Measurements from ENCODE around the gene MTAP. TPM values are rescaled to one million over a fixed set of nuclear protein-coding genes. Genes with fewer than 3 reads are reported as not detected.
"Not testable (repeated sequence)": the region's sequence is repeated elsewhere in the genome, so short reads cannot be mapped to it uniquely, and the experiment has no call there.

Gene MTAP
- total RNA-seq, 1 donor from 2014 or later = 22.4 TPM

DNA sequence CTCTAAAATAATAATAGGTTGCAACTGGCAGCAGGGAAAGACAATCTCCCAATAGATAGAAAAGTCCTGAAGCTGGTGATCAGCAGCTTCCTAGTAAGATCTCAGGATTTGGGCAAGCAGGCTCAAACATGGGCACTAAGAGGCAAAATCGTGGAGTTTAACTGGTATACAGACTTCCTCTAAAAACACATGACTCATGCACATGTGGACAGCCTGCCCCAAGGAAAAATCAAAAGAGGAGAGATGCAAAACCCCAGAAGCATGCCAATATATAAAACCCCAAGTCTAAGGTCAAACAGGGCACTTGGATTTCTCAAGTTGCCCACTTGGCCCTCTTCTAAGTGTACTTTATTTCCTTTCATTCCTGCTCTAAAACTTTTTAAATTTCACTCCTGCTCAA is 129.0 kb downstream of the MTAP start:
- Histone ChIP-seq H3K4me1 (ENCODE audit: control insufficient read depth in 3 of 3, insufficient read depth in 3 of 3, low read length in 3 of 3) (no peaks in the 10 kb centered on the region), H3K36me3 (ENCODE audit: control insufficient read depth in 3 of 3, insufficient read depth in 3 of 3, low read length in 3 of 3) (peaks cover 0 to 7% (median 3%) of the 10 kb centered on the region in 3 donors)

DNA sequence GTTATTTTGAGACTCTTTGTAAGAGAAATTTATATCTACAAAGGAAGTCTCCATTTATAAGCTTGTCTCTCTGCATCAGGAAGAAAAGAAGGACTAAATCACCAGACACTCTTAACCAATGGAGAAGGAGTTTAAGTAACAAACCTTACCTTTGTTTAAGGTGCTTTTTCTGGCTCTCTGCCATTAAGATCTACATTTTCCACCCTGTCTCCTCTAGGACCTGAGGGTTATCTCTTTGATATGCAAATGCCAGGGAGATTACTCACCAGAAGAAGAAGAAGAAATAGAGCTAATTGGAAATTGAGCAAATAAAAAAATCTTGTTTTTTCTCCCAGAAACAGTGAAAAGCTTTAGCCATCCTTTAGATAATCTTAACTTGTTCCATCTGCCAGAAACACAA is 130.8 kb downstream of the MTAP start:
- no peaks in the 10 kb centered on the region for H3K27me3 ChIP-seq (ENCODE audit: control insufficient read depth in 3 of 3, insufficient read depth in 3 of 3, low read length in 3 of 3)
- peaks cover 0 to 7% (median 3%) of the 10 kb centered on the region in 3 donors for H3K36me3 ChIP-seq (ENCODE audit: control insufficient read depth in 3 of 3, insufficient read depth in 3 of 3, low read length in 3 of 3)
- H3K4me3 ChIP-seq (ENCODE audit: low read length in 3 of 3) = no peak overlapping the region
- H3K9me3 ChIP-seq (ENCODE audit: control insufficient read depth in 3 of 3, low read length in 3 of 3) = no peaks in the 10 kb centered on the region
- no peak overlapping the region for H3K9ac ChIP-seq (ENCODE audit: low read depth in 1 of 3, low read length in 3 of 3)
- no peak overlapping the region for H3K27ac ChIP-seq (ENCODE audit: low read depth, low read length)
- H3K4me1 ChIP-seq (ENCODE audit: control insufficient read depth in 3 of 3, insufficient read depth in 3 of 3, low read length in 3 of 3) = no peaks in the 10 kb centered on the region

More for the DNA sequence above, 129.0 kb downstream of the MTAP start:
- Histone ChIP-seq H3K9ac (ENCODE audit: low read depth in 1 of 3, low read length in 3 of 3) (no peak overlapping the region), H3K27me3 (ENCODE audit: control insufficient read depth in 3 of 3, insufficient read depth in 3 of 3, low read length in 3 of 3) (no peaks in the 10 kb centered on the region), H3K9me3 (ENCODE audit: control insufficient read depth in 3 of 3, low read length in 3 of 3) (no peaks in the 10 kb centered on the region), H3K4me3 (ENCODE audit: low read length in 3 of 3) (no peak overlapping the region), H3K27ac (ENCODE audit: low read depth, low read length) (no peak overlapping the region)

DNA sequence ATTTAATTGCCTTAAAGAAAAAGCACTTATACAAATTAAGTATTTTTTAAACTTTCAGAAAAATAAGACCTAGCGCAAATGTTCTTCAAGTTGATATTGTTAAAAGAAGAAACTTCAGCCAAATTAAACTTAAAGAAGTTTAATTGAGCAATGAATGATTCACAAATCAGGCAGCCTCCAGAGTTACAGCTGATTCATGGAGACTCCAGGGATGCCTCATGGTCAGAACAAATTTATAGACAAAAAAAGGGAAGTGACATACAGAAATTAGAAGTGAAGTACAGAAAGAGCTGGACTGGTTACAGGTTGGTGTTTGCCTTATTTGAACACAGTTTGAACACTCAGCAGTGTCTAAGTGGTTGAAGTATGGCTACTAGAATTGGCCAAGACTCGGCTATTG is 131.4 kb downstream of the MTAP start:
- peaks cover 0 to 7% (median 3%) of the 10 kb centered on the region in 3 donors for H3K36me3 ChIP-seq (ENCODE audit: control insufficient read depth in 3 of 3, insufficient read depth in 3 of 3, low read length in 3 of 3)
- H3K27me3 ChIP-seq (ENCODE audit: control insufficient read depth in 3 of 3, insufficient read depth in 3 of 3, low read length in 3 of 3) = no peaks in the 10 kb centered on the region
- H3K9ac ChIP-seq (ENCODE audit: low read depth in 1 of 3, low read length in 3 of 3) = no peak overlapping the region
- no peak overlapping the region for H3K27ac ChIP-seq (ENCODE audit: low read depth, low read length)
- no peak overlapping the region for H3K4me3 ChIP-seq (ENCODE audit: low read length in 3 of 3)
- H3K9me3 ChIP-seq (ENCODE audit: control insufficient read depth in 3 of 3, low read length in 3 of 3) = no peaks in the 10 kb centered on the region
- no peaks in the 10 kb centered on the region for H3K4me1 ChIP-seq (ENCODE audit: control insufficient read depth in 3 of 3, insufficient read depth in 3 of 3, low read length in 3 of 3)

DNA sequence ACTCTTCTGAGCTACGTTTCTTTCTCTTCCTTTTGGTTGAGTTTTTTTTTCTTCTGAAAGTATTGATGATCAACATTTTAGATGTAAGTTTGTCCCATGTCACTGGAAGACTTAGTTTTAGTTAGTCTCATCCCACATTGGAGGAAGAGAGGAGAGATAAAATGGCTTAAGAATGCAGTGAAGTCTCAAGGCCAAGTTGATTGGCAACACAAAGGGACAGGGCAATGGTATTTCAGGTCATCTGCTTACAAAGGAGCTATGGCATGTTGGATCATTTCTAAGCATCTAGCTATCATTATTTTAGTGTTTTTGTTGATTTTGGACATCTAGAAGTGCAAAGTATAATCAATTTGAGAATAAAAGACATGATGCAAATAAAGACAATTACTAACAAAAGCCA is 133.2 kb downstream of the MTAP start:
- Histone ChIP-seq H3K9me3 (ENCODE audit: control insufficient read depth in 3 of 3, low read length in 3 of 3) (no peaks in the 10 kb centered on the region), H3K4me3 (ENCODE audit: low read length in 3 of 3) (no peak overlapping the region), H3K27me3 (ENCODE audit: control insufficient read depth in 3 of 3, insufficient read depth in 3 of 3, low read length in 3 of 3) (no peaks in the 10 kb centered on the region), H3K9ac (ENCODE audit: low read depth in 1 of 3, low read length in 3 of 3) (no peak overlapping the region), H3K4me1 (ENCODE audit: control insufficient read depth in 3 of 3, insufficient read depth in 3 of 3, low read length in 3 of 3) (no peaks in the 10 kb centered on the region), H3K36me3 (ENCODE audit: control insufficient read depth in 3 of 3, insufficient read depth in 3 of 3, low read length in 3 of 3) (peaks cover 0 to 7% (median 3%) of the 10 kb centered on the region in 3 donors), H3K27ac (ENCODE audit: low read depth, low read length) (no peak overlapping the region)

DNA sequence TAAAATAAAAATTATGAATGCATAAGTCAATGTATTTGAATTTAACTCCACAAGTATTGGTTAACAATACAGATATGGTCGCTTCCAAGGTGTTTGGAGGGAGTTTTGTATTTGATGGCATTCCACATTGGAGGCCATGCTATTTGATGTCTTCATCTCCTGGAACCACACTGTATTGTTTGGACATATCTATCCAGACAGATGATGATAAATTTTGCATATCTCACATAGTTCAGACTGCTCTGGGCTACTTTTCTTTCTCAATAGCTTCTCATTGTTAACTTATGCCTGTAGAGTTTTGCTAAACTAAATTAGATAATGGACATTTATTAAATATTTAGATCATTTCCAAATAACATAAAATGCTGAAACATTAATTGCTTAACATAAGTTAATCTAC is 133.7 kb downstream of the MTAP start:
- Histone ChIP-seq H3K27me3 (ENCODE audit: control insufficient read depth in 3 of 3, insufficient read depth in 3 of 3, low read length in 3 of 3) (no peaks in the 10 kb centered on the region), H3K36me3 (ENCODE audit: control insufficient read depth in 3 of 3, insufficient read depth in 3 of 3, low read length in 3 of 3) (peaks cover 0 to 3% (median under 1%) of the 10 kb centered on the region in 3 donors), H3K9ac (ENCODE audit: low read depth in 1 of 3, low read length in 3 of 3) (no peak overlapping the region), H3K27ac (ENCODE audit: low read depth, low read length) (no peak overlapping the region), H3K4me1 (ENCODE audit: control insufficient read depth in 3 of 3, insufficient read depth in 3 of 3, low read length in 3 of 3) (no peaks in the 10 kb centered on the region), H3K4me3 (ENCODE audit: low read length in 3 of 3) (no peak overlapping the region), H3K9me3 (ENCODE audit: control insufficient read depth in 3 of 3, low read length in 3 of 3) (no peaks in the 10 kb centered on the region)

DNA sequence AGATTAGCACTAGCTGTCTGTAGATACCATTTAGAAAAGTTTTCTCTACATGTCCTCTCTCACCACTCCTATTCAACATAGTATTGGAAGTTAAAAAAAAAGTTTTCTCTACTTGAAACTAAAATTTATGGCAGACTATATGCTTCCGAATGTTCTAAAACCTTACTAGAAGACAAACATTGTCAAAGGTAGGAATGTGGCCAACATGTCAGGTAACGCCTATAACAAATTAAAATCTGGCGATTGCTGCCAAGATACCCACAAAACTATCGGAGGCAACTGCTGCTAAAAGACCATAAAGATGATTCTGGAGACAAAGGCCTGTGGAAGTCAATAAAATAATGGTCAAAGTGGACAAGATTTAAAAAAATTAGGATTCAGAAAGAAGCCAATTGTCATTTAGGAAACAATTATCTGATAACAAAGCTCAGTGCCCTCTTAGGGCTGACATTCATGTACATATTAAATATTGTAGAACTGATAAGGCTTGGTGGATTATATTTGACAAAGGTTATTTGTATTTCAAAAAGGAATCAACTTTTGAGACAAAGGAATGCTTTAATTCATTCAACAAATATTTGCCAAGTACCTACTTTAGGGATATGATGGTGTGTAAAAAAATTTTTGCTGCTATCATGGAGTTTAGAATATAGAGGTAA is 139.0 kb downstream of the MTAP start:
- no peak overlapping the region for H3K27ac ChIP-seq (ENCODE audit: low read depth, low read length)
- H3K9ac ChIP-seq (ENCODE audit: low read depth in 1 of 3, low read length in 3 of 3) = no peak overlapping the region
- H3K36me3 ChIP-seq (ENCODE audit: control insufficient read depth in 3 of 3, insufficient read depth in 3 of 3, low read length in 3 of 3) = no peaks in the 10 kb centered on the region
- H3K9me3 ChIP-seq (ENCODE audit: control insufficient read depth in 3 of 3, low read length in 3 of 3) = no peaks in the 10 kb centered on the region
- H3K4me3 ChIP-seq (ENCODE audit: low read length in 3 of 3) = no peak overlapping the region
- H3K27me3 ChIP-seq (ENCODE audit: control insufficient read depth in 3 of 3, insufficient read depth in 3 of 3, low read length in 3 of 3) = peaks cover 0 to 4% (median 0%) of the 10 kb centered on the region in 3 donors
- H3K4me1 ChIP-seq (ENCODE audit: control insufficient read depth in 3 of 3, insufficient read depth in 3 of 3, low read length in 3 of 3) = no peaks in the 10 kb centered on the region

DNA sequence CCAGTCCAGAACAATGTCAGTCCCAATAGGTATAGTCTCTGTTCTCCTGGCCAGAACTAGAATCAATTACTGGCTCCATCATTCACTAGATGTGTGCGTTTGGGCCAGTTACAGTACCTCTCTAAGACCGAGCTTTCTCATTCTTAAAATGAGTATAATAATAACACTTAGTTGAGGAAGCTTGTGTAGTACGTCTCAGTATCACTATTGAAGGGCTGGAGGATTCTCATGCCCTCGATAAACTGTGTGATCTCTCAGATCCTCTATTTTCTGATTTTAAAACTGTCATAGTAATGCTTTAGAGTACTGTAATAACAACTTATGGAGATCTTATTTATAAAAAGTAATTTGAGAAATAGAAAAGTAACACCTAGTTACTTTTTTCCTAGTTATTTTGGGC is 141.0 kb downstream of the MTAP start:
- Histone ChIP-seq H3K4me3 (ENCODE audit: low read length in 3 of 3) (no peak overlapping the region), H3K9ac (ENCODE audit: low read depth in 1 of 3, low read length in 3 of 3) (no peak overlapping the region), H3K27ac (ENCODE audit: low read depth, low read length) (no peak overlapping the region), H3K27me3 (ENCODE audit: control insufficient read depth in 3 of 3, insufficient read depth in 3 of 3, low read length in 3 of 3) (peaks cover 0 to 4% (median 0%) of the 10 kb centered on the region in 3 donors), H3K9me3 (ENCODE audit: control insufficient read depth in 3 of 3, low read length in 3 of 3) (no peaks in the 10 kb centered on the region), H3K4me1 (ENCODE audit: control insufficient read depth in 3 of 3, insufficient read depth in 3 of 3, low read length in 3 of 3) (no peaks in the 10 kb centered on the region), H3K36me3 (ENCODE audit: control insufficient read depth in 3 of 3, insufficient read depth in 3 of 3, low read length in 3 of 3) (no peaks in the 10 kb centered on the region)

DNA sequence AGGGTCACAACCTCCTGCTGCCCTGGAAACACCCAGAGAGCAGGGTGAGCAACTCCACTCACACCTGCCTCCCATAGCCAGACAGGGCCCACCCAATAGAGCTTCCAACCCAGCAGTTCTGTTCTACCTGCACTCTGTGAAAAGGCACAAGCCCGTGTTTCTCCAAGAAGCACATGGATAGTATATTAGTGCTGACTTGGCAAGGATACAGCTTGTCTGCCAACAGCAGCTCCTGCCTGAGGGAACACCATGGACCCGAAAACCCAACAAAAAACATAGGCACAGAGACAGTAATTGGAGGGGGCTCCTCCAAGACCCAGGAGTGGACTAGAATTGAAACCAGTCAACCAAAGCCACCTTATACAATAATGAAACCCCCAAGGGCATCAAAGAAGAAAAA is 143.2 kb downstream of the MTAP start:
- H3K27me3 ChIP-seq (ENCODE audit: control insufficient read depth in 3 of 3, insufficient read depth in 3 of 3, low read length in 3 of 3) = peaks cover 0 to 4% (median 0%) of the 10 kb centered on the region in 3 donors
- no peak overlapping the region for H3K4me3 ChIP-seq (ENCODE audit: low read length in 3 of 3)
- H3K27ac ChIP-seq (ENCODE audit: low read depth, low read length) = no peak overlapping the region
- no peaks in the 10 kb centered on the region for H3K9me3 ChIP-seq (ENCODE audit: control insufficient read depth in 3 of 3, low read length in 3 of 3)
- no peaks in the 10 kb centered on the region for H3K4me1 ChIP-seq (ENCODE audit: control insufficient read depth in 3 of 3, insufficient read depth in 3 of 3, low read length in 3 of 3)
- H3K36me3 ChIP-seq (ENCODE audit: control insufficient read depth in 3 of 3, insufficient read depth in 3 of 3, low read length in 3 of 3) = no peaks in the 10 kb centered on the region
- no peak overlapping the region for H3K9ac ChIP-seq (ENCODE audit: low read depth in 1 of 3, low read length in 3 of 3)

DNA sequence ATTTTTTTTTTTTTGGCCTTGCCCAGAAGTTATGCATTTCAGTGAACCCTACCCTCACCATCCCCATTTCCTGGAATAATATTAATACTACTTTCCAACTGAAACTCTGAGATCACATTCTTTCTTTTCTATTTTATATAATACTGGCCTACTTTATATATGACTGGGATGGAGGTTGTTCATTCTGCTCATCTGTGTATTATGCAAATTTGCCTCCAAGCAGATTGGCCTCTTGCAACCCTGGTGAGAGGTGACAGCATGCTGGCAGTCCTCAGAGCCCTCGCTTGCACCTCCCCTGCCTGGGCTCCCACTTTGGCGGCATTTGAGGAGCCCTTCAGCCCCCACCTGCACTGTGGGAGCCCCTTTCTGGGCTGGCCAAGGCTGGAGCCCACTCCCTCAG is 156.4 kb downstream of the MTAP start:
- peaks cover 0 to 6% (median 2%) of the 10 kb centered on the region in 3 donors for H3K27me3 ChIP-seq (ENCODE audit: control insufficient read depth in 3 of 3, insufficient read depth in 3 of 3, low read length in 3 of 3)
- peaks cover 0 to 3% (median 2%) of the 10 kb centered on the region in 3 donors for H3K9me3 ChIP-seq (ENCODE audit: control insufficient read depth in 3 of 3, low read length in 3 of 3)
- H3K4me1 ChIP-seq (ENCODE audit: control insufficient read depth in 3 of 3, insufficient read depth in 3 of 3, low read length in 3 of 3) = no peaks in the 10 kb centered on the region
- H3K27ac ChIP-seq (ENCODE audit: low read depth, low read length) = no peak overlapping the region
- H3K36me3 ChIP-seq (ENCODE audit: control insufficient read depth in 3 of 3, insufficient read depth in 3 of 3, low read length in 3 of 3) = no peaks in the 10 kb centered on the region
- H3K9ac ChIP-seq (ENCODE audit: low read depth in 1 of 3, low read length in 3 of 3) = no peak overlapping the region
- no peak overlapping the region for H3K4me3 ChIP-seq (ENCODE audit: low read length in 3 of 3)

DNA sequence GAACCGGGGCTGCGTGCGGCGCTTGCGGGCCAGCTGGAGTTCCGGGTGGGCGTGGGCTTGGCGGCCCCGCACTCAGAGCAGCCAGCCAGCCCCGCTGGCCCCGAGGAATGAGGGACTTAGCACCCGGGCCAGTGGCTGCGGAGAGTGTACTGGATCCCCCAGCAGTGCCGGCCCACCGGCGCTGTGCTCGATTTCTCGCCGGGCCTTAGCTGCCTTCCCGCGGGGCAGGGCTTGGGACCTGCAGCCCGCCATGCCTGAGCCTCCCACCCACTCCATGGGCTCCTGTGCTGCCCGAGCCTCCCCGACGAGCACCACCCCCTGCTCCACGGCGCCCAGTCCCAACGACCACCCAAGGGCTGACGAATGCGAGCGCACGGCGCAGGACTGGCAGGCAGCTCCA is 156.8 kb downstream of the MTAP start:
- not testable (repeated sequence) for H3K9ac ChIP-seq (ENCODE audit: low read depth in 1 of 3, low read length in 3 of 3); H3K4me1 ChIP-seq (ENCODE audit: control insufficient read depth in 3 of 3, insufficient read depth in 3 of 3, low read length in 3 of 3); H3K27me3 ChIP-seq (ENCODE audit: control insufficient read depth in 3 of 3, insufficient read depth in 3 of 3, low read length in 3 of 3); H3K36me3 ChIP-seq (ENCODE audit: control insufficient read depth in 3 of 3, insufficient read depth in 3 of 3, low read length in 3 of 3); H3K27ac ChIP-seq (ENCODE audit: low read depth, low read length); H3K9me3 ChIP-seq (ENCODE audit: control insufficient read depth in 3 of 3, low read length in 3 of 3); H3K4me3 ChIP-seq (ENCODE audit: low read length in 3 of 3)

Data from skeletal muscle tissue (tissue), 4 donors.